Glutamatergic neuron (in vitro differentiated cells): ENCODE results near the gene FIGNL2. TPM values are rescaled to one million over a fixed set of nuclear protein-coding genes. Genes with fewer than 3 reads are reported as not detected.
A peak's percentile ranks its signal among the peaks of the same experiment; 100 is the strongest.
"Not testable (repeated sequence)": the region's sequence is repeated elsewhere in the genome, so short reads cannot be mapped to it uniquely, and the experiment has no call there.

ENCODE experiments used
- DNase-seq: peaks from one replicate; pipeline ENCODE4 v3.0.0; 2022
- H3K27ac Mint-ChIP-seq: one replicate; pipeline ENCODE4 v1.8.0; 2020; ENCODE audit warnings: mild to moderate bottlenecking, mixed read lengths, inconsistent platforms; ENCODE audit not compliant: unreplicated experiment
- H3K27me3 Mint-ChIP-seq: one replicate; pipeline ENCODE4 v1.8.0; 2020; ENCODE audit warnings: mild to moderate bottlenecking, moderate library complexity, mixed read lengths, inconsistent platforms; ENCODE audit not compliant: unreplicated experiment
- H3K36me3 Mint-ChIP-seq: one replicate; pipeline ENCODE4 v1.8.0; 2020; ENCODE audit warnings: mild to moderate bottlenecking, mixed read lengths, inconsistent platforms; ENCODE audit not compliant: unreplicated experiment
- H3K4me1 Mint-ChIP-seq: one replicate; pipeline ENCODE4 v1.8.0; 2020; ENCODE audit warnings: mild to moderate bottlenecking, low read depth, mixed read lengths, inconsistent platforms; ENCODE audit not compliant: unreplicated experiment
- H3K4me3 Mint-ChIP-seq: one replicate; pipeline ENCODE4 v1.8.0; 2020; ENCODE audit warnings: mild to moderate bottlenecking, mixed read lengths, inconsistent platforms; ENCODE audit not compliant: unreplicated experiment
- H3K9me3 Mint-ChIP-seq: one replicate; pipeline ENCODE4 v1.8.0; 2020; ENCODE audit warnings: mild to moderate bottlenecking, moderate library complexity, mixed read lengths, inconsistent platforms; ENCODE audit not compliant: unreplicated experiment
- CTCF ChIP-seq: fragments of 200-600 bp; sonication (generic); IDR thresholded peaks from one replicate; pipeline ENCODE4 v1.5.0; 2021; ENCODE audit not compliant: partially characterized antibody, unreplicated experiment
- total RNA-seq: library from RNA; stranded (reverse); fragmentation: NEBNext Ultra II Directional; extraction: Animal tissue kit (Norgen Biotek cat#: 25700); gene quantifications from one replicate; pipeline ENCODE4 v1.2.1, GENCODE V29; 2021; ENCODE audit not compliant: unreplicated experiment

Gene FIGNL2
- total RNA-seq, 1 donor from 2014 or later: 107 TPM

- H3K4me1 Mint-ChIP-seq: peaks cover 6% of the 10 kb centered on the region
- DNase-seq: no peak
- no peak overlapping the region for H3K27ac Mint-ChIP-seq
- no peak for TF ChIP-seq CTCF
- H3K27me3 Mint-ChIP-seq: peaks cover 3% of the 10 kb centered on the region
- H3K9me3 Mint-ChIP-seq: peaks cover 3% of the 10 kb centered on the region
- H3K36me3 Mint-ChIP-seq: peaks cover 8% of the 10 kb centered on the region
- H3K4me3 Mint-ChIP-seq: no peak overlapping the region
These were observed 40.0 kb upstream of the FIGNL2 start for GRCh38 chr12:51888316-51889215.

GRCh38 chr12:51887476-51888315, 39.2 kb upstream of the FIGNL2 start, which contains the start of gene ANKRD33:
Gene ANKRD33, plus strand, starts transcription at chr12:51888103. Its CDS starts 84 bp downstream, at chr12:51888187.
- Mint-ChIP-seq H3K36me3 (peaks cover 8% of the 10 kb centered on the region), H3K4me3 (no peak within 1 kb of the TSS), H3K4me1 (peaks cover 6% of the 10 kb centered on the region), H3K27me3 (peaks cover 3% of the 10 kb centered on the region), H3K27ac (no peak within 1 kb of the TSS), H3K9me3 (peaks cover 3% of the 10 kb centered on the region)
- no peak for TF ChIP-seq CTCF
- peak; percentile 71 for DNase-seq

GRCh38 chr12:51886021-51886710, 37.6 kb upstream of the FIGNL2 start:
- H3K4me1 Mint-ChIP-seq: peaks cover 5% of the 10 kb centered on the region
- H3K4me3 Mint-ChIP-seq: no peak overlapping the region
- peaks cover 8% of the 10 kb centered on the region for H3K36me3 Mint-ChIP-seq
- peaks cover 3% of the 10 kb centered on the region for H3K27me3 Mint-ChIP-seq
- peaks cover 3% of the 10 kb centered on the region for H3K9me3 Mint-ChIP-seq
- no peak for TF ChIP-seq CTCF
- DNase-seq: no peak
- H3K27ac Mint-ChIP-seq: no peak overlapping the region

GRCh38 chr12:51885294-51886020, 36.9 kb upstream of the FIGNL2 start:
- H3K36me3 Mint-ChIP-seq, H3K9me3 Mint-ChIP-seq, H3K27ac Mint-ChIP-seq: not testable (repeated sequence)

More at GRCh38 chr12:51885294-51886020, 36.9 kb upstream of the FIGNL2 start:
- not testable (repeated sequence) for H3K27me3 Mint-ChIP-seq, DNase-seq, H3K4me3 Mint-ChIP-seq, H3K4me1 Mint-ChIP-seq
